SK-N-SH (cell line): ENCODE measurements around the gene SCAMP2. TPM values are rescaled to one million over a fixed set of nuclear protein-coding genes. Genes with fewer than 3 reads are reported as not detected.
A peak's percentile ranks its signal among the peaks of the same experiment; 100 is the strongest.

Experiments
- CTCF ChIA-PET: fragments of 300-600, 350-600 bp; formaldehyde crosslinking; extraction: SDS; loops from one replicate; lab custom pipeline; 2021; lab: Yijun Ruan, JAX
- POLR2A ChIA-PET: fragments of 350-600 bp; sonication (Branson Sonifier 250); formaldehyde crosslinking; extraction: SDS; loops from one replicate; lab custom pipeline; 2020; ENCODE audit warnings: antibody characterized with exemption, inconsistent platforms; lab: Yijun Ruan, JAX
- DNase-seq: peaks from one replicate; pipeline ENCODE4 v3.0.0; 2012
- H2AFZ ChIP-seq: fragments of 200-600 bp; sonication (generic); 2 replicates; pipeline ENCODE4 v1.8.1; 2016; ENCODE audit warnings: antibody characterized with exemption, mild to moderate bottlenecking, low read depth
- H3F3A ChIP-seq: fragments of 200-600 bp; sonication (generic); replicated peaks from 2 replicates; pipeline ENCODE3; 2016; ENCODE audit warnings: antibody characterized with exemption, mild to moderate bottlenecking; ENCODE audit not compliant: insufficient read depth
- H3K27ac ChIP-seq, 2 experiments: fragments of 200-500 bp in 1 of 2; fragments of 200-600 bp in 1 of 2; sonication (Bioruptor generic) in 1 of 2; sonication (generic), shearing (Covaris generic) in 1 of 2; 2 replicates each; pipeline versions ENCODE4 v1.5.1 to v1.6.1; 2014 to 2016; ENCODE audit warnings: low read depth in 2 of 2, inconsistent platforms in 1 of 2, low read length in 1 of 2, mild to moderate bottlenecking in 1 of 2, mixed read lengths in 1 of 2
- H3K27me3 ChIP-seq: fragments of 200-600 bp; sonication (generic), shearing (Covaris generic); 2 replicates; pipeline ENCODE4 v1.6.1; 2016; ENCODE audit warnings: mixed run types; ENCODE audit not compliant: insufficient read depth
- H3K36me3 ChIP-seq, 2 experiments: fragments of 200-500 bp in 1 of 2; fragments of 200-600 bp in 1 of 2; sonication (Bioruptor generic) in 1 of 2; sonication (generic) in 1 of 2; replicated peaks in 1 of 2; 2 replicates each; pipeline versions ENCODE3 to v1.5.1; 2014 to 2016; ENCODE audit warnings: low read length in 1 of 2, mild to moderate bottlenecking in 1 of 2; ENCODE audit not compliant: insufficient read depth in 2 of 2, control insufficient read depth in 1 of 2
- H3K4me1 ChIP-seq, 2 experiments: fragments of 200-500 bp in 1 of 2; fragments of 200-600 bp in 1 of 2; sonication (Bioruptor generic) in 1 of 2; sonication (generic), shearing (Covaris generic) in 1 of 2; 2 replicates each; pipeline versions ENCODE4 v1.5.1 to v1.6.1; 2014 to 2016; ENCODE audit warnings: low read depth in 1 of 2, low read length in 1 of 2, mixed run types in 1 of 2; ENCODE audit not compliant: insufficient read depth in 2 of 2, control insufficient read depth in 1 of 2
- H3K4me2 ChIP-seq: fragments of 200-600 bp; sonication (generic), shearing (Covaris generic); 2 replicates; pipeline ENCODE4 v1.6.1; 2017; ENCODE audit warnings: mixed run types
- H3K4me3 ChIP-seq, 2 experiments: fragments of 200-500 bp in 1 of 2; fragments of 200-600 bp in 1 of 2; sonication (Bioruptor generic) in 1 of 2; sonication (generic), shearing (Covaris generic) in 1 of 2; 2 replicates each; pipeline versions ENCODE4 v1.5.1 to v1.8.1; 2014 to 2016; ENCODE audit warnings: low read depth in 2 of 2, inconsistent platforms in 1 of 2, low read length in 1 of 2, mild to moderate bottlenecking in 1 of 2, mixed read lengths in 1 of 2, moderate library complexity in 1 of 2
- H3K79me2 ChIP-seq: fragments of 200-600 bp; sonication (generic); 2 replicates; pipeline ENCODE4 v1.8.1; 2017; ENCODE audit warnings: mild to moderate bottlenecking; ENCODE audit not compliant: insufficient read depth
- H3K9ac ChIP-seq: fragments of 200-600 bp; sonication (generic); 2 replicates; pipeline ENCODE4 v1.6.1; 2017; ENCODE audit warnings: mixed run types
- H3K9me2 ChIP-seq: fragments of 200-600 bp; sonication (generic); 2 replicates; pipeline ENCODE4 v1.6.1; 2017; ENCODE audit warnings: mixed run types
- H3K9me3 ChIP-seq: fragments of 200-600 bp; sonication (generic); 2 replicates; pipeline ENCODE4 v1.6.1; 2017; ENCODE audit warnings: mixed run types, mild to moderate bottlenecking, moderate library complexity
- H4K20me1 ChIP-seq: fragments of 200-600 bp; sonication (generic); 2 replicates; pipeline ENCODE4 v1.6.1; 2017; ENCODE audit warnings: mild to moderate bottlenecking, mixed run types; ENCODE audit not compliant: insufficient read depth
- CHD2 ChIP-seq: fragments of 150-350 bp; IDR thresholded peaks from 2 replicates; pipeline ENCODE4 v1.6.1; 2018; ENCODE audit warnings: low read length; ENCODE audit not compliant: partially characterized antibody
- EP300 ChIP-seq, 2 experiments: IDR thresholded peaks; 2 replicates each; pipeline versions ENCODE4 v1.4.0 to v1.6.1; 2012; ENCODE audit warnings: borderline replicate concordance in 1 of 2, low read depth in 1 of 2, low read length in 1 of 2
- EZH2phosphoT487 ChIP-seq: fragments of 200-600 bp; sonication (generic); IDR thresholded peaks from 2 replicates; pipeline ENCODE4 v1.6.1; 2017; ENCODE audit warnings: low read depth, mixed run types, mild to moderate bottlenecking, antibody characterized with exemption, moderate library complexity, borderline replicate concordance
- FOSL2 ChIP-seq: IDR thresholded peaks from 2 replicates; pipeline ENCODE4 v1.4.0; 2012; ENCODE audit warnings: low read depth, mild to moderate bottlenecking, moderate library complexity, borderline replicate concordance
- FOXJ3 ChIP-seq: sonication (generic); formaldehyde crosslinking; IDR thresholded peaks from 2 replicates; pipeline ENCODE4 v1.5.1; 2020; ENCODE audit warnings: mild to moderate bottlenecking, missing genetic modification reagents
- GABPA ChIP-seq: IDR thresholded peaks from 2 replicates; pipeline ENCODE4 v1.4.0; 2012; ENCODE audit warnings: low read depth, mild to moderate bottlenecking
- GATA2 ChIP-seq: sonication (generic); formaldehyde crosslinking; IDR thresholded peaks from 2 replicates; pipeline ENCODE4 v1.5.0; 2020; ENCODE audit warnings: mild to moderate bottlenecking, missing genetic modification reagents
- JUND ChIP-seq: IDR thresholded peaks from 2 replicates; pipeline ENCODE4 v1.4.0; 2012
- POLR2AphosphoS5 ChIP-seq: IDR thresholded peaks from 2 replicates; pipeline ENCODE4 v1.6.1; 2012; ENCODE audit warnings: low read depth, low read length
- RAD21 ChIP-seq: IDR thresholded peaks from 2 replicates; pipeline ENCODE4 v1.6.1; 2012; ENCODE audit warnings: mild to moderate bottlenecking, low read length
- RXRA ChIP-seq: IDR thresholded peaks from 2 replicates; pipeline ENCODE4 v1.4.0; 2012; ENCODE audit warnings: low read depth, mild to moderate bottlenecking, borderline replicate concordance
- SIN3A ChIP-seq: IDR thresholded peaks from 2 replicates; pipeline ENCODE4 v1.6.1; 2012; ENCODE audit warnings: low read depth, mild to moderate bottlenecking, low read length, moderate library complexity, borderline replicate concordance
- SMC3 ChIP-seq: IDR thresholded peaks from 2 replicates; pipeline ENCODE4 v1.6.1; 2012; ENCODE audit warnings: low read depth, low read length, improper control_type of control experiment
- TAF1 ChIP-seq: IDR thresholded peaks from 2 replicates; pipeline ENCODE4 v1.6.1; 2012; ENCODE audit warnings: low read depth, mild to moderate bottlenecking, low read length, moderate library complexity, borderline replicate concordance
- WGBS: methylation state at CpG from one replicate; pipeline ENCODE4 v1.1.6; 2017; ENCODE audit warnings: low lambda C conversion rate; 5-methylcytosine and 5-hydroxymethylcytosine counted together
- polyA plus RNA-seq, 3 experiments: library from polyadenylated mRNA; depleted of rRNA; stranded (reverse); fragments of >200 nt; gene quantifications; 2 replicates each; pipeline ENCODE4 v1.2.3, GENCODE V29; 2012
- TF ChIP-seq, protein P1 (sequence below): fragments of 200-600 bp; sonication (generic); IDR thresholded peaks from 2 replicates; pipeline ENCODE4 v1.6.1; 2017; ENCODE audit warnings: antibody characterized with exemption, mild to moderate bottlenecking, moderate library complexity
- TF ChIP-seq, protein P2 (sequence below): fragments of 150-350 bp; IDR thresholded peaks from 2 replicates; pipeline ENCODE4 v1.6.1; 2017; ENCODE audit warnings: antibody characterized with exemption, low read length, low read depth, borderline replicate concordance
- TF ChIP-seq, protein P3 (sequence below): fragments of 150-350 bp; IDR thresholded peaks from 2 replicates; pipeline ENCODE4 v1.6.1; 2016; ENCODE audit warnings: mild to moderate bottlenecking, low read depth, low read length
- TF ChIP-seq, protein P4 (sequence below): IDR thresholded peaks from 2 replicates; pipeline ENCODE4 v1.4.0; 2012; ENCODE audit warnings: low read depth, borderline replicate concordance

SCAMP2 gene
- polyA plus RNA-seq, 1 of the 3 experiments (the other 2 are of a cell fraction), result 88.1 TPM

DNA sequence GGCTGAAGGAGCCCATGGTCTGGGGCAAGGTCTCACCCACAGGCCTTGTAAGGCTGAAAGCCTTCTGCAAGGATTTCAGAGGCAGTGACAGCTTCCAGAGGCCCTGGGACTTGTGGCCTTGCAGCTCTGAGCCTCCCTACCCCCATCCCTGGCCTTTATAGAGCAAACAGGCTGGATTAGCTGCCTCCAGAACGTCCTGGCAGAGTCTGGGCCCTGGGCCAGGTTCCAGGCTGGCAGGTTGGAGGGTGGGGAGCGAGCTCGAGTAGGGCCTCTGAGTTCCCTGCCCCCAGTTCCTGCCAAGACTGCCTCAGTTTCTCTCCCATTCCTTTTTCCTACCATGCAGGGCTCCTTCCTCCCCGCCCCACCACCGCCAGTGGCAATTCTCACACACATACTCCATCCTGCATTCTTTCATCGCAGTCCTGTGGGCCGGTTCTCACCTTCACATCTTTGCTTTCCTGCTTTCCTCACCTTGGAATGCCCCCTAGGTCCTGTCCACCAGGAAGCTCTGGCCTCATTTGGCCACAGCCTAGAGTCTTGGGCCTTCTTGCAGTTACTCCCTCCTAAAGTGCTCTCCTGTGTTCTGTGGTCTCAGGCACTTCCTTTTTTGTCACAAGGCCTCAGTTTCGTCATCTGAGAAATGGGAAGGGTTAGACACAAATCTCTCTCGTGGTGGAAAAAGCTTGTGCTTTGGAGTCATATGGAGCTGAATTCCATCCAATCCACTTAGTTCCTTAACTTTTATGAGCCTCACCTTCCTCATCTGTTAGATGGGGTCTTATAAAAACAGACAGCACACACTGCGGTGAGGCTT, 57.8 kb downstream of the SCAMP2 start:
- no peak overlapping the region for H3K9ac ChIP-seq
- peak overlapping the region in 1 of 2 experiments; percentile 54; a peak in 1 of 4 replicates for H3K27ac ChIP-seq
- TF ChIP-seq, protein P1, sequence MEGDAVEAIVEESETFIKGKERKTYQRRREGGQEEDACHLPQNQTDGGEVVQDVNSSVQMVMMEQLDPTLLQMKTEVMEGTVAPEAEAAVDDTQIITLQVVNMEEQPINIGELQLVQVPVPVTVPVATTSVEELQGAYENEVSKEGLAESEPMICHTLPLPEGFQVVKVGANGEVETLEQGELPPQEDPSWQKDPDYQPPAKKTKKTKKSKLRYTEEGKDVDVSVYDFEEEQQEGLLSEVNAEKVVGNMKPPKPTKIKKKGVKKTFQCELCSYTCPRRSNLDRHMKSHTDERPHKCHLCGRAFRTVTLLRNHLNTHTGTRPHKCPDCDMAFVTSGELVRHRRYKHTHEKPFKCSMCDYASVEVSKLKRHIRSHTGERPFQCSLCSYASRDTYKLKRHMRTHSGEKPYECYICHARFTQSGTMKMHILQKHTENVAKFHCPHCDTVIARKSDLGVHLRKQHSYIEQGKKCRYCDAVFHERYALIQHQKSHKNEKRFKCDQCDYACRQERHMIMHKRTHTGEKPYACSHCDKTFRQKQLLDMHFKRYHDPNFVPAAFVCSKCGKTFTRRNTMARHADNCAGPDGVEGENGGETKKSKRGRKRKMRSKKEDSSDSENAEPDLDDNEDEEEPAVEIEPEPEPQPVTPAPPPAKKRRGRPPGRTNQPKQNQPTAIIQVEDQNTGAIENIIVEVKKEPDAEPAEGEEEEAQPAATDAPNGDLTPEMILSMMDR, result no peak
- TF ChIP-seq, protein P2, sequence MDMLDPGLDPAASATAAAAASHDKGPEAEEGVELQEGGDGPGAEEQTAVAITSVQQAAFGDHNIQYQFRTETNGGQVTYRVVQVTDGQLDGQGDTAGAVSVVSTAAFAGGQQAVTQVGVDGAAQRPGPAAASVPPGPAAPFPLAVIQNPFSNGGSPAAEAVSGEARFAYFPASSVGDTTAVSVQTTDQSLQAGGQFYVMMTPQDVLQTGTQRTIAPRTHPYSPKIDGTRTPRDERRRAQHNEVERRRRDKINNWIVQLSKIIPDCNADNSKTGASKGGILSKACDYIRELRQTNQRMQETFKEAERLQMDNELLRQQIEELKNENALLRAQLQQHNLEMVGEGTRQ, result no peak
- TF ChIP-seq EP300 (IDR thresholded peaks at IDR 0.05; ENCODE audit: borderline replicate concordance in 1 of 2, low read depth in 1 of 2, low read length in 1 of 2) (no peak; a peak in 1 of 4 replicates), SIN3A (no peak), CHD2 (peak; percentile 24), FOXJ3 (CRISPR knock-in tag) (no peak)
- TF ChIP-seq, protein P3, sequence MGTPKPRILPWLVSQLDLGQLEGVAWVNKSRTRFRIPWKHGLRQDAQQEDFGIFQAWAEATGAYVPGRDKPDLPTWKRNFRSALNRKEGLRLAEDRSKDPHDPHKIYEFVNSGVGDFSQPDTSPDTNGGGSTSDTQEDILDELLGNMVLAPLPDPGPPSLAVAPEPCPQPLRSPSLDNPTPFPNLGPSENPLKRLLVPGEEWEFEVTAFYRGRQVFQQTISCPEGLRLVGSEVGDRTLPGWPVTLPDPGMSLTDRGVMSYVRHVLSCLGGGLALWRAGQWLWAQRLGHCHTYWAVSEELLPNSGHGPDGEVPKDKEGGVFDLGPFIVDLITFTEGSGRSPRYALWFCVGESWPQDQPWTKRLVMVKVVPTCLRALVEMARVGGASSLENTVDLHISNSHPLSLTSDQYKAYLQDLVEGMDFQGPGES, result no peak
- no peaks in the 10 kb centered on the region for H3K9me2 ChIP-seq
- no peaks in the 10 kb centered on the region for H3K27me3 ChIP-seq
- H3K79me2 ChIP-seq, result no peaks in the 10 kb centered on the region
- H3K4me1 ChIP-seq, result peaks cover 0 to 25% of the 10 kb centered on the region in 2 experiments; a peak in 1 of 4 replicates
- no peaks in the 10 kb centered on the region for H3F3A ChIP-seq
- peak; percentile 53 for DNase-seq
- H4K20me1 ChIP-seq, result no peaks in the 10 kb centered on the region
- no peak overlapping the region for H3K4me2 ChIP-seq
- no peak overlapping the region for H3K4me3 ChIP-seq
- no peaks in the 10 kb centered on the region for H3K9me3 ChIP-seq
- H2AFZ ChIP-seq, result no peak overlapping the region
- CTCF ChIA-PET, result interaction anchor here (0.8 to 5.6 kb wide), 8 partner anchors 11 to 180 kb away, joined by 3 to 31 read pairs (median 4); partner anchors contain the start of genes CPLX3 and CSK
- H3K36me3 ChIP-seq, result no peaks in the 10 kb centered on the region
- POLR2A ChIA-PET, result no interaction called here
- WGBS, result 72% methylated on average over 10 of the region's 10 CpGs

DNA sequence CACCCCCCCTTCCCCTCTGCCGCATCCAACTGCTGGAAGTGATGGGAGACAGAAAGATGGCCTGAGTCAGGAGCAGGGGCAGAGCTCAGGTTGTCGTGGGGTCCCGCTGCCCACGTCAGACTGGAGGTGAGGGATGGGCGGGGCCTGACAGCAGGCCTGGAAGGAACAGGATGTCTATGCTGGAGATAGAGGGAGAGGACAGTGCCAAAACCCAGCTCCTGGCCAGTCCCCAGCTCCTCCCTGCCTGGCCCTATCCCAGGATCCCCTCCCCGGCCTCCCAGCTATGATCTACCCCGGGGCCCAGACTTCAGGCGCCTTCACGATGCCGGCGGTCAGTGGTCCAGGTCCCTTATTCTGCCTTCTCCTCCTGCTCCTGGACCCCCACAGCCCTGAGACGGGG, 60.6 kb downstream of the SCAMP2 start, which contains the start of gene LMAN1L:
LMAN1L (plus strand) TSS at position 303 of the 400 bp plus-strand sequence; CDS start at position 323, 20 bp downstream.
- Histone ChIP-seq H4K20me1 (no peaks in the 10 kb centered on the region), H3K4me3 (no peak within 1 kb of the TSS), H3K4me2 (no peak within 1 kb of the TSS), H2AFZ (no peak within 1 kb of the TSS), H3K9me2 (no peaks in the 10 kb centered on the region), H3K36me3 (no peaks in the 10 kb centered on the region), H3K27me3 (no peaks in the 10 kb centered on the region), H3K9ac (no peak within 1 kb of the TSS), H3K27ac (no peak within 1 kb of the TSS), H3K79me2 (no peaks in the 10 kb centered on the region), H3K4me1 (peaks cover 0 to 23% of the 10 kb centered on the region in 2 experiments; a peak in 1 of 4 replicates), H3K9me3 (no peaks in the 10 kb centered on the region), H3F3A (peaks cover 5% of the 10 kb centered on the region)
- no peak for DNase-seq
- ChIA-PET CTCF (interaction anchor here (0.6 to 2.3 kb wide), 5 partner anchors 12 to 44 kb away, joined by 3 to 5 read pairs (median 3); no protein-coding TSS in a partner anchor), POLR2A (no interaction called here)
- 87% methylated on average over 6 of the region's 12 CpGs for WGBS
- TF ChIP-seq EZH2phosphoT487 (no peak), TAF1 (no peak), POLR2AphosphoS5 (no peak), CHD2 (no peak), FOSL2 (no peak), GATA2 (CRISPR knock-in tag) (no peak), RXRA (no peak), RAD21 (no peak), SMC3 (no peak), JUND (no peak), GABPA (no peak)
- TF ChIP-seq, protein P4, sequence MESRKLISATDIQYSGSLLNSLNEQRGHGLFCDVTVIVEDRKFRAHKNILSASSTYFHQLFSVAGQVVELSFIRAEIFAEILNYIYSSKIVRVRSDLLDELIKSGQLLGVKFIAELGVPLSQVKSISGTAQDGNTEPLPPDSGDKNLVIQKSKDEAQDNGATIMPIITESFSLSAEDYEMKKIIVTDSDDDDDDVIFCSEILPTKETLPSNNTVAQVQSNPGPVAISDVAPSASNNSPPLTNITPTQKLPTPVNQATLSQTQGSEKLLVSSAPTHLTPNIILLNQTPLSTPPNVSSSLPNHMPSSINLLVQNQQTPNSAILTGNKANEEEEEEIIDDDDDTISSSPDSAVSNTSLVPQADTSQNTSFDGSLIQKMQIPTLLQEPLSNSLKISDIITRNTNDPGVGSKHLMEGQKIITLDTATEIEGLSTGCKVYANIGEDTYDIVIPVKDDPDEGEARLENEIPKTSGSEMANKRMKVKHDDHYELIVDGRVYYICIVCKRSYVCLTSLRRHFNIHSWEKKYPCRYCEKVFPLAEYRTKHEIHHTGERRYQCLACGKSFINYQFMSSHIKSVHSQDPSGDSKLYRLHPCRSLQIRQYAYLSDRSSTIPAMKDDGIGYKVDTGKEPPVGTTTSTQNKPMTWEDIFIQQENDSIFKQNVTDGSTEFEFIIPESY, result no peak
